NCI-H2196 treated with DMSO at 0.1 percent for 48 hours (cell line): ENCODE data around the gene ENTREP1.
A peak's percentile ranks its signal among the peaks of the same experiment; 100 is the strongest.
"Not testable (repeated sequence)": the region's sequence is repeated elsewhere in the genome, so short reads cannot be mapped to it uniquely, and the experiment has no call there.

ENCODE experiments used
- DNase-seq: peaks from one replicate; lab custom pipeline; 2025; ENCODE audit not compliant: unreplicated experiment; lab: John Stamatoyannopoulos, UW

The ENTREP1 gene

GRCh38 chr9:69400470-69400869 is 75.5 kb downstream of the ENTREP1 start:
- no peak for DNase-seq

DNA sequence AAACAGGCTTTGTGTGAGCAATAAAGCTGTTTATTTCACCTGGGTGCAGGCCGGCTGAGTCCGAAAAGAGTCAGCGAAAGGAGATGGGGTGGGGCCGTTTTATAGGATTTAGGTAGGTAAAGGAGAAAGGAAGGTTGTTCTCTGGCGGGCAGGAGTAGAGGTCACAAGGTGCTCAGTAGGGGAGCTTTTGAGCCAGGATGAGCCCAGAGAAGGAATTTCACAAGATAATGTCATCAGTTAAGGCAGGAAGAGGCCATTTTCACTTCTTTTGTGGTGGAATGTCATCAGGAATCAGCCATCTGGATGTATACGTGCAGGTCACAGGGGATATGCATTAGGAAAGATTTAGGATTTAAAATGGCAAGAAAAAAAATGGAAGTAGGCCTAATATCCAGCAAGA is 84.9 kb downstream of the ENTREP1 start:
- not testable (repeated sequence) for DNase-seq

DNA sequence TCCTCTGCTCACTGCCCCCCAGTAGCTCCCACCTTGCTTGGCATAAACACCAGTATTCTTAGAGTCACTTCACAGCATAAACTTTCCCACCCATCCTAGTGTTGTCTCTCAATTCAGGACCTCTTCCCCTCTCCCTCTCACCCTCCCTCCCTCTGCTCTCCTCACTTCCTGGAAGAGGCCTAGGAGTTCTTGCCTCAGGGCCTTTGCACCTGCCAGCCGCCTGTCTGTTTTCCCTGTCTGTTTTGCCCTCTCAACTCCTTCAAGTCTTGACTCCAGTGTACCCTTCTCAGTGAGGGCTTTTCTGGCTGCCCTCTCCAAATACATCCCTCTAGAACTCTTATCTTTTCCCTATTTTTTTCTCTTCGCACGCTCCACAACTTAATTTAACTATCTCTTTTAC is 86.2 kb downstream of the ENTREP1 start:
- DNase-seq = no peak

- no peak for DNase-seq
These were observed 87.1 kb downstream of the ENTREP1 start for GRCh38 chr9:69411931-69412740.

DNA sequence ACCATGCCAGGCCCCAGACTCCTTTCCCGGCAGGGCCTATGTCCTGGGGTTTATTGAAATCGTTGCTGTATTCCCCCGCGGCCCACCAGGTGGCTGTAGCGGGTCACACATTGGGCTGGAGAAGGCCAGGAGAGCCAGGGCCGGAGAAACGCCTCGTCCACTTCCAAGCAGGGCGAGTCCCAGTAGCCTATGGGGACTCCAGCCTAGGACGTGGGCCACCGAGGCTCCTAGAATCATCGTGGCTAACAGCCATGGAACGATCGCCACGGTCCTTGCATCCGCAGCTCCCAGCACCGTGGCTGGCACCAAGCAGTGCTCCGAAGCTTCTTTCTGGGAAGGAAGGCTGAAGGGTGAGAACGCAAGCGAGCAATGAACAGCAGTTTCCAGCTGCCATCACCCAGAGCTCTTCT is 87.7 kb downstream of the ENTREP1 start:
- no peak for DNase-seq

- DNase-seq = no peak
These were observed 95.7 kb downstream of the ENTREP1 start for GRCh38 chr9:69420611-69421270.

DNA sequence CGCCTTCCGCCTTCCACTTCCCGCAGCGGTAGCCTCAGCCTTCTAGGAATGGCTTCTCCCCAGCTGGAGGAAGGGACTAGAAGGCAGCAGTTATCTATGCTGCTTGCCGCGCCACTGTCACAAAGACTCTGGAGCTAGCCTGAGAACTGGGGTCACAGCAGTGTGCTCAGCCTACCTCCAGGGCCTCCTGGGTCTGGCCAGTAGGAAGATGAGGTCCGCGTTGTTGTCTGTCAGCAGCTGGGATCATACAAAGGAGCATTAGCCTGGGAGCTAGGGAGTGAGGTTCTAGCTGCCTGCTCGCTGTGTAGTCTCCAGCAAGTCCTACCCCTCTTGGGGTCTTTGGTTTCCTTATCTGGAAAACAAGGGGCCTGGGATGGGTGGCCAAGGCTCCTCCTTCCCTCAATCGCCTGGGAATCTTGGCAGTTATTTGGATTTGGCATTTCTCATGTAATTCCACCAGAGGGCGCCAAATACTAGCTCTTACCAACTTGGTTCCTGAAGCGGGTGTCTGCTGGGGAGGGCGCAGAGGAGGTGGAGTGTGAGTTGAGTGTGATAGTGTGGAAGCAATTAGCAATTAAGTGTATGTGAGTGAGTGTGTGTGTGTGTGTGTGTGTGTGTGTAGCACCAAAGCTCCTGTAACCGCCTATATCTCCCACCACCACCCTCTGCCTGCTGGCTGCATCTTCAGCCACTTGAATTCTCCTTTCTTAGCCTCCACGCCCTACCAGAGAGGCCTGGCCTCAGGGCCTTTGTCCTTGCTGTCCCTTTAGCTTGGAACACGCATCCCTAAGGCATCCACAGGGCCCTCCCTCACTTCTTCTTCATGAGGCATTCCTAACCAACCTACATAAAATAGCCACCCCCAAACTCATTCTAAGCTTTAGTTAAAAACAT is 97.1 kb downstream of the ENTREP1 start:
- DNase-seq = peak; percentile 72

DNA sequence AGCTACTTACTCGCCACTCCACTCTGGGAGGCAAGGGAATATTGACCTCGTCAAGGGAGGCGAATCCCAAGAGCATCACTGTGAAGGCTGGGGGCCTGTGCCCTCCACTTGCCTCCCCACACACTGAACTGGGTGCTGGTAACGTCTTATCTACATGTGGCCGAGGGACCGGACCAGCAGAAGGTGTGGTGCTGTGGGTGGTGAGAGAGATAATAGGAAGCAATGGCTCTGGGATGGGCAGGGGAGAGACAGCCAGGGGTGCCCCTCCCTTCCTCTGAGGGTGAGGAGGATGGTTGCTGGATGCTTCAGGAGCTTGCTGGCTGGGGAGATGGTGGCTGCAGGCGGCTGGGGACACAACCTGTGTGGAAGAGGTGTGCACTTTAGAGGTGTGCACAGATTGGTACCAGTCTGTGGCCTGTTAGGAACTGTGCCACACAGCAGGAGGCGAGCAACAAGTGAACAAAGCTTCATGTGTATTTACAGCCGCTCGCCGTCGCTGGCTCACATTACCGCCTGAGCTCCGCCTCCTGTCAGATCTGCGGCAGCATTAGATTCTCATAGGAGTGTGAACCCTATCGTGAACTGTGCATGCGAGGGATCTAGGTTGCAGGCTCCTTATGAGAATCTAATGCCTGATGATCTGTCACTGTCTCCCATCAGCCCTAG is 100.3 kb downstream of the ENTREP1 start:
- DNase-seq = no peak

DNA sequence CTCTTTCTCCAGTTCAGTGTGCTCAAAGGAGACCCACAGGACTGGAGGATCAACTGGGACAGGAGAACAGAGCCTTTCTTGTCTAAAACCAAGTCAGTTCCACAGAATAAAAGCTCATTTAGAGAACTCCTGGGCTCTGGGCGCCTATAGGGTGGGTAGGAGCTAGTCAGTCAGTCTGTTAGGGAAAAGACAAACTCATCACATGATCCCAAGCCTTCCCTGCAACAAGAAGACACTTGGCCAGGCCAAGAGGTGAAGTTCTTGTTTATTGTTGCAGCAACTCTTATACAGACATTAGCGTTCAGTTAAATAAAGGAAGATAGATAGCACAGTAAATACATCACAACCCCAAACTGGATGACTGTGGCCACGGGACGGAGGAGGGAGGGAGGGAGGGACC is 102.3 kb downstream of the ENTREP1 start:
- DNase-seq = no peak

- no peak for DNase-seq
These were observed 103.2 kb downstream of the ENTREP1 start for GRCh38 chr9:69428017-69428785.

- DNase-seq = no peak
These were observed 104.3 kb downstream of the ENTREP1 start for GRCh38 chr9:69429281-69429680.

DNA sequence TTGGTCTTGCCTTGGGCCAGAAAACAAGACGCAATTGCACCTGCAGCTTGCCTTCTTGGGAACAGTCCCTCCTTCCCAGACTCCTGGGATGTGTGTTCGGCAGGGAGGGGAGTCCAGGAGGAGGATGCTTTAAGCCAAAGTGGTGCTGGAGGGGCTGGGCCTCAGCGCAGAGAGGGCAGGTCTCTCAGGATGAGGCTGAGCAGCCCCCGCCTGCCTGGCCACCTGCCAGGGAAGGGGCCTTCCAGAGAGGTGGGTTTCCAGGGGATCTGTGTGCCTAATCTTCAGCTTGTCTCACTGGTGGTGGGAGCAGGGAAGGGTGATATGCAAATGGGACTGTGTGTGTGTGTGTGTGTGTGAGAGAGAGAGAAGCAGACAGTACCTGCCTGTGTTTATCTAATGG is 105.2 kb downstream of the ENTREP1 start:
- no peak for DNase-seq

DNA sequence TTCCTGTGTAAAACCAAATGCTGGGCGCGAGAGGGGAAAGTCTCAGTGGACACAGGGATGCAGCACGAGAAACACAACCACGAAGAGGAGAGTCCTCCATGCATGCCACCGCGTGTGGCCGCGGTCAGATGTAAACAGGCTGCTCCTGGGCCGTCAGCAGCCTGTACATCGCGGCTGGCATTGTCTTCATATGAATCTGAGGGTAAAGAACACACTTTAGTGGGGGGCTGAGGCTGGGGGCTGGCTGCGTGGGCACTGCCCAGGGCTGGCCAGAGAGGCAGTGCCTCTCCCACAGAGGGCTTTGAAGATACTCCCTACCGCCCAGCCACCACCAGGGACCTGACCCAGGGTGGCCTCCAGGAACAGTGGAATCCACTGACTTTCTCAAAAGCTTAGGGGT is 106.2 kb downstream of the ENTREP1 start:
- no peak for DNase-seq

- DNase-seq = no peak
These were observed 106.8 kb downstream of the ENTREP1 start for GRCh38 chr9:69431777-69432176.

GRCh38 chr9:69432623-69433022 is 107.6 kb downstream of the ENTREP1 start:
- no peak for DNase-seq

DNA sequence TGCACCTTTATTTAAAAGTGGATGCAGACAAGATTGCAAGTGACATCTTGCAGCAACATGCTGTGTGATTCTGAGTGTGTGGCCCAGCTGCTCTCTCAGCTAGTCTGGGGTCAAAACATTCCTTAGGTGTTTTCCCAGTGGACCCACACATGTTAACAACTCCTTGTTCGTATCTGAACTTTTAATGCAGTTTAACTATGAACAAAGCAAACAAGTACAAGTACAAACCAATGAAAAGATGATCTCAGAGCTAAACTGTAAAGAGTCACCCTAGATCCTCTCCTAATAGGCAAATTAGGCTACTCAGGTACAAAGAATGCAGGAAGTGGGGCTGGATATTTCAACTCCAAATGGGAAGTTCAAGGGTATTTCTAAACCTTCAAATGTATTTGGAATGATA is 108.4 kb downstream of the ENTREP1 start:
- DNase-seq = no peak

- no peak for DNase-seq
These were observed 109.0 kb downstream of the ENTREP1 start for GRCh38 chr9:69433968-69434367.

DNA sequence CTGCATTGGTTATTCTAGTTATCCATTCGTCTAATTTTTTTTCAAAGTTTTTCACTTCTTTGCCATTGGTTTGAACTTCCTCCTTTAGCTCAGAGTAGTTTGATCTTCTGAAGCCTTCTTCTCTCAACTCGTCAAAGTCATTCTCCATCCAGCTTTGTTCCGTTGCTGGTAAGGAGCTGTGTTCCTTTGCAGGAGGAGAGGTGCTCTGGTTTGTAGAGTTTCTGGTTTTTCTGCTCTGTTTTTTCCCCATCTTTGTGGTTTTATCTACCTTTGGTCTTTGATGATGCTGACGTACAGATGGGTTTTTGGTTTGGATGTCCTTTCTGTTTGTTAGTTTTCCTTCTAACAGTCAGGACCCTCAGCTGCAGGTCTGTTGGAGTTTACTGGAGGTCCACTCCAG is 114.6 kb downstream of the ENTREP1 start:
- DNase-seq = not testable (repeated sequence)

- not testable (repeated sequence) for DNase-seq
These were observed 115.4 kb downstream of the ENTREP1 start for GRCh38 chr9:69440254-69440955.
